Cardiac fibroblast (primary cell): ENCODE results near the gene KAZN.

Experiments
- DNase-seq, 2 donors: peaks; one replicate each; pipeline versions ENCODE4 v3.0.0 to v3.0.0-alpha.2; 2010; ENCODE audit warnings: low read depth in 2 of 2
- H3K4me3 ChIP-seq, 2 donors: replicated peaks in 1 of 2; 1 replicate in 1 of 2; 2 replicates in 1 of 2; pipeline ENCODE4 v1.5.1; 2011; ENCODE audit warnings: low read depth in 2 of 2, low read length in 2 of 2, mild to moderate bottlenecking in 2 of 2, moderate library complexity in 1 of 2
- TF ChIP-seq, protein P1 (sequence below): IDR thresholded peaks from one replicate; pipeline ENCODE4 v1.5.1; 2011; ENCODE audit warnings: low read depth, mild to moderate bottlenecking, low read length, inconsistent platforms

Gene KAZN

DNA sequence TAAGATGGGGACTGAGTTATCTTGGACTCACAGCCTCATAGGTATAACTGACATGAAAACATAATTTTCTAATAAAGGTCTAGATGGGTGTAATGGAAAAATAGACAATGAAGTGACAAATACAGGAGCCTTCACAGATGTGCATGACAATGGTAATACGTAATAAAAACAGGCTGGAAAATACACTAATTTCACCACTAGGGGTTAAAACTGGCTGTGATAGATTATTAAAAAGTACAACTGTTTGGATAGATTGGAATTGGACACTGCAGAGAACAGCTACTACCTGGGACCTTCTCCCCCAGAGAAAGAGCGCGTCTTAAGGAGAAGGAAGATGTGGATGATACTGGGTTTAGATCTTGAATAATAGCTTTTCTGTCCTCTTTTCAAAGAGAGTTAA lies 9.8 kb downstream of the KAZN start:
- no peak overlapping the region for H3K4me3 ChIP-seq
- no peak for DNase-seq
- TF ChIP-seq, protein P1, sequence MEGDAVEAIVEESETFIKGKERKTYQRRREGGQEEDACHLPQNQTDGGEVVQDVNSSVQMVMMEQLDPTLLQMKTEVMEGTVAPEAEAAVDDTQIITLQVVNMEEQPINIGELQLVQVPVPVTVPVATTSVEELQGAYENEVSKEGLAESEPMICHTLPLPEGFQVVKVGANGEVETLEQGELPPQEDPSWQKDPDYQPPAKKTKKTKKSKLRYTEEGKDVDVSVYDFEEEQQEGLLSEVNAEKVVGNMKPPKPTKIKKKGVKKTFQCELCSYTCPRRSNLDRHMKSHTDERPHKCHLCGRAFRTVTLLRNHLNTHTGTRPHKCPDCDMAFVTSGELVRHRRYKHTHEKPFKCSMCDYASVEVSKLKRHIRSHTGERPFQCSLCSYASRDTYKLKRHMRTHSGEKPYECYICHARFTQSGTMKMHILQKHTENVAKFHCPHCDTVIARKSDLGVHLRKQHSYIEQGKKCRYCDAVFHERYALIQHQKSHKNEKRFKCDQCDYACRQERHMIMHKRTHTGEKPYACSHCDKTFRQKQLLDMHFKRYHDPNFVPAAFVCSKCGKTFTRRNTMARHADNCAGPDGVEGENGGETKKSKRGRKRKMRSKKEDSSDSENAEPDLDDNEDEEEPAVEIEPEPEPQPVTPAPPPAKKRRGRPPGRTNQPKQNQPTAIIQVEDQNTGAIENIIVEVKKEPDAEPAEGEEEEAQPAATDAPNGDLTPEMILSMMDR = no peak

DNA sequence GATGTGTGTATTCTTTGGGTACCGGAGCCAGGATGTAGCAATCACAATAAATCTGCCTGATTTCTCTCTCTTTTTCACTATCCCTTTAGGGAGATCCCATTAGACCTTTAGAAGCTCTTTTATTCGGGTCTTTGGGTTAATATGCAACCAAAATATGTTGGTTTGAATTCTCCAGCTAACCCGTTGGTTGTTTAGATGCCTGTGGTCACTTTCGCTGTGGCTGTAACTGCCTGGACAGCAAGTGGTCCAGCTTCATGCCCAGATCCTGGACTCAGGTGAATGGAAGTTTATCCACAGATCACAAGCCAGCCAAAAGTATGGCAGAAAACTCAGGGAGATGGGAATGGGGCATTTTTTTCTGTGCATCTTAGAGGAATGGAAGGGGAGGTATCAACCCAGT lies 12.3 kb downstream of the KAZN start:
- no peak overlapping the region for H3K4me3 ChIP-seq
- TF ChIP-seq, protein P1 = no peak
- DNase-seq = no peak

DNA sequence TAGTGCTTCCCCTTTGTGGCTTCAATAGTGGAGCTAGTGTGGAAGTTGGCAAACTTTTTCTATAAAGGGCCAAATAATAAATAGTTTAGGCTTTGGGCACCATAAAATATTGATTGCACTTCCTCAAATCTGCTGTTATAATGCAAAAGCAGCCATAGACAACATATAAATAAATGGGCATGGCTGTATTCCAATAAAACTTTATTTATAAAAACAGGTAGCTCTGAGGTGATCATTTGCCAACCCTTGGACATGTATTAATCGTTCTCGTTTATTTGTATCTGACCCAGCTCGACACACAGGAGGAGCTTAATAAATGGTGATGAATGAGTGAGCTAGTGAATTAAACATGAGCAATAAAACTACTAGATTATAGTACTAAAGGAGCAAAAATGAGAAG lies 13.3 kb downstream of the KAZN start:
- H3K4me3 ChIP-seq = no peak overlapping the region
- DNase-seq = no peak
- TF ChIP-seq, protein P1 = no peak

DNA sequence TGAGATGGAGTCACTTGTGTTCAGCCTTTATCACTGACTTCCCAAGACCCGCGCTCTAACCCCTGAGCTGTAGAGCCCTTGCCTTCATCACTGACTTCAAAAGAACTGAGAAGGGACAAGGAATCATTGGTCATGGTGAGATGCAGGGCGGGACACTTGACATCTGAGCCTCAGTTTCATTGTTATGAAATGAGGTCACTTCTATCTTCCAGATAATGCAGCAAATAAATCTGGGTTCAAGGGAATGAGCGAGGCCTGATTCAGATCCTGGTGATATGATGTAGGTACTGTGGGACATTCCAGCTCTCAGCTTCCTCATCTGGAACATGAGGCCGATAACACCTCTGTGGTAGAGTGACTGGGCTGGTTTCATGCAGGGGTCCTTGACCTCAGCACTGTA lies 13.8 kb downstream of the KAZN start:
- no peak for DNase-seq
- no peak overlapping the region for H3K4me3 ChIP-seq
- TF ChIP-seq, protein P1 = no peak

DNA sequence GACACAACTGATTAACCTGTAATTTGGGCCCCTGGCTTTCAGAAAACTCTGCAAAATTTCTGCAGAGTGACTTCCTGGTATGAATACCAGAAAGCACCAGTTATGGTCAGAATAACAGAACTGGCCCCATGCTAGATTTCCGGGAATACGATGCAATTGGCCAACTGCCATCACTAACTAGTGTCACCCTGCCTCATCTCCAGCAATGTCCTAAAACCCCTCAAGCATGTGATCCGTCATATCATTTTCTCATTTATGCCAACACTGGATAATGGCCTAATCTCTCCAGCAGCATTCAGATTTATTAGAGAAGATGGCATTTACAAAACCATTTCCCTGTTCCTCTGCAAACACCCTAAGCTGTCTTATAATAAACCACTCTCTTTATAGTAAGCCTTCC lies 15.4 kb downstream of the KAZN start:
- TF ChIP-seq, protein P1 = no peak
- no peak for DNase-seq
- no peak overlapping the region for H3K4me3 ChIP-seq

DNA sequence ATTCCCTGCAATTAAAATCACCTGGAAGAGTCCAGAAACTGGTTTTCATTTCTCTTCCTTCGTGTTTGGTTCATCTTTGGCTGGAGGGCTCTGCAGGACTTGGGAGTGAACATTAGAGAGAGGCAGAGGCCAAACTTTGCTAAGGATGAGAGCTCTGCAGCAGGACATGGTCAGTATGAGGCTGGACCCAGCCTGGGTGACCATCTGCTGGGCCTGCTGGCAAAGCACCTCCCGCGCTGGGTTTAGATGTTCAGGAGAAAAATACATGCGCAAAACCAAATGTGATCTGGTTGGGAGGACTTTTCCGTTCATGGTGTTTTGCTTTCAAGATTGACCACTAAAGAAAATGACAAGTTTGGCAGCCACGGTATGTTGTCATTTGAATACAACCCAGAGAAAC lies 15.9 kb downstream of the KAZN start:
- TF ChIP-seq, protein P1 = no peak
- DNase-seq = no peak
- no peak overlapping the region for H3K4me3 ChIP-seq

DNA sequence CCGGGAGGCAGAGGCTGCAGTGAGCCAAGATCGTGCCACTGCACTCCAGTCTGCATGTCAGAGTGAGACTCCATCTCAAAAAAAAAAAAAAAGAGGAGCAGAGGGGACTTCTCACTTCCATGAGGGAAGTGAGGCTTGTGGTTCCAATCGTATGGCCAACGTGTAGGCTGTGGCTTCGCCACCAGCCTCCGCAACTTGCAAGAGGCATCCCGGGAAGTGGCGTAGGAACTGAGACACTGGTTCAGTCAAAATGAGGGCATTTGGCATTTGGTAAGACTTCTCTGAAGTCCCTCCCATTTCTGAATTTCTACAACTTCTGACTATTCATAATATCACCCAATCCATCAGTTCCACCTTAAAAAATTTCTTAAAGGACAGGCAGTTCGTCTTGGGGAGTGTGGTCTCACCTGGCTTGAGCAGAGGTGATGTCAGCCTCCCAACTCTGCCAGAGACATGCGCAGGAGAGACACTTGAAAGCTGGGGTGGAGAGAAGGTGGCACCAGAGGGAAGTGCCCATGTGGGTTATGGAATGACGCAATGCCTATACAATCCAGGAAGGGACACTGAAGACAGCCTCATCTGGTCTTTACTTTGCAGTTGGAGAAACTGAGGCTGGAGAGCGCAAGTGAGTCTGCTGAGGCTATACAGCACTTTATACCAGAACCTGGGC lies 17.2 kb downstream of the KAZN start:
- TF ChIP-seq, protein P1 = no peak
- no peak for DNase-seq
- no peak overlapping the region for H3K4me3 ChIP-seq
